ENCODE measurements around the gene ACP5. TPM values are rescaled to one million over a fixed set of nuclear protein-coding genes. Genes with fewer than 3 reads are reported as not detected.

ACP5 gene
- total and polyA plus RNA-seq, 2 of the 4 experiments (the other 2 are of a cell fraction) = 0.54 to 1.2 TPM

- no peaks in the 10 kb centered on the region for H3K4me1 ChIP-seq (ENCODE audit: control insufficient read depth, insufficient read depth, low read length)
- H2BK20ac ChIP-seq (ENCODE audit: low read depth, low read length) = no peak overlapping the region
- no peak overlapping the region for H3K4ac ChIP-seq (ENCODE audit: low read depth, low read length)
- in situ Hi-C loops (cut with MboI; ENCODE audit: low sequenced_read_pairs) = no loop called here
- H4K5ac ChIP-seq (ENCODE audit: low read depth, low read length) = no peak overlapping the region
- POLR2A ChIA-PET (ENCODE audit: unreplicated experiment) = no interaction called here
- H3K79me1 ChIP-seq (ENCODE audit: low read depth in 1 of 2, low read length in 2 of 2) = no peaks in the 10 kb centered on the region
- H3K27me3 ChIP-seq (ENCODE audit: control insufficient read depth, insufficient read depth, low read length) = no peaks in the 10 kb centered on the region
- H2BK5ac ChIP-seq (ENCODE audit: low read depth, low read length, poor library complexity, severe bottlenecking) = no peak overlapping the region
- no peak overlapping the region for H3K23ac ChIP-seq (ENCODE audit: low read depth, low read length)
- H3K9ac ChIP-seq (ENCODE audit: low read depth, low read length) = no peak overlapping the region
- no peak for TF ChIP-seq CEBPB (IDR thresholded peaks at IDR 0.05; ENCODE audit: low read depth, low read length)
- no peak for TF ChIP-seq RFX5 (IDR thresholded peaks at IDR 0.05; ENCODE audit: low read depth, low read length)
- TF ChIP-seq ELK1 (IDR thresholded peaks at IDR 0.05; ENCODE audit: borderline replicate concordance, low read depth, low read length) = no peak
- no peak for TF ChIP-seq BHLHE40 (IDR thresholded peaks at IDR 0.05; ENCODE audit: low read depth, low read length)
- TF ChIP-seq MAFK (IDR thresholded peaks at IDR 0.05; ENCODE audit: low read depth, low read length) = no peak
- TF ChIP-seq CTCF (conservative IDR thresholded peaks at IDR 0.05; ENCODE audit: low read depth, low read length) = no peak
- TF ChIP-seq POLR2A (IDR thresholded peaks at IDR 0.05; ENCODE audit: low read depth, low read length) = no peak
- TF ChIP-seq MXI1 (IDR thresholded peaks at IDR 0.05; ENCODE audit: borderline replicate concordance, low read depth, low read length) = no peak
- no peak for TF ChIP-seq NFE2L2 (IDR thresholded peaks at IDR 0.05; ENCODE audit: low read depth, low read length)
- TF ChIP-seq USF2 (IDR thresholded peaks at IDR 0.05; ENCODE audit: low read depth, low read length) = no peak
- no peak for TF ChIP-seq MAZ (IDR thresholded peaks at IDR 0.05; ENCODE audit: borderline replicate concordance, low read depth, low read length)
- TF ChIP-seq RAD21 (IDR thresholded peaks at IDR 0.05; ENCODE audit: low read length) = no peak
- no peak for TF ChIP-seq SMC3 (IDR thresholded peaks at IDR 0.05; ENCODE audit: low read depth, low read length)
- no peak overlapping the region for H3K4me2 ChIP-seq (ENCODE audit: low read depth, low read length)
- 83% methylated on average over 1 of the region's 2 CpGs; no CpG with 5 or more reads in 1 of the 2 experiments for WGBS, 2 experiments (ENCODE audit: extremely low coverage in 2 of 2, insufficient read length in 1 of 2)
- intact Hi-C loops (cut with micrococcal nuclease) = no loop called here
- H3K4me3 ChIP-seq (ENCODE audit: insufficient read depth, low read depth, low read length) = no peak overlapping the region
- dilution Hi-C loops (cut with HindIII; ENCODE audit: low sequenced_read_pairs, unreplicated experiment) = no loop called here
- no peak for DNase-seq
- H2AFZ ChIP-seq (replicated peaks; ENCODE audit: low read length, poor library complexity) = no peak overlapping the region
- no peaks in the 10 kb centered on the region for H3K9me1 ChIP-seq (ENCODE audit: insufficient read depth, low read length)
- no peaks in the 10 kb centered on the region for H3K36me3 ChIP-seq (ENCODE audit: control insufficient read depth, insufficient read depth, low read length)
- no peak overlapping the region for H3K56ac ChIP-seq (ENCODE audit: extremely low read depth, insufficient read depth, low read length)
- no peaks in the 10 kb centered on the region for H4K20me1 ChIP-seq (ENCODE audit: insufficient read depth, low read length)
- no peak overlapping the region for H2BK120ac ChIP-seq (ENCODE audit: low read depth, low read length)
- no TSS peak for BruUV-seq (replicated peaks)
- no peaks in the 10 kb centered on the region for H3K9me3 ChIP-seq (ENCODE audit: control insufficient read depth, insufficient read depth, low read length)
- H3K14ac ChIP-seq (replicated peaks; ENCODE audit: low read depth, low read length) = no peak overlapping the region
- H3K18ac ChIP-seq (ENCODE audit: low read depth, low read length) = no peak overlapping the region
- ATAC-seq (ENCODE audit: low read depth) = no peak
- H2BK15ac ChIP-seq (ENCODE audit: low read depth, low read length) = no peak overlapping the region
- no peak overlapping the region for H4K91ac ChIP-seq (ENCODE audit: insufficient read depth, low read depth, low read length)
- CTCF ChIA-PET = no interaction called here
- H2AK5ac ChIP-seq (ENCODE audit: low read depth, low read length) = no peak overlapping the region
- H3K27ac ChIP-seq (ENCODE audit: insufficient read depth, low read length) = no peak overlapping the region
- no peak overlapping the region for H4K8ac ChIP-seq (ENCODE audit: low read depth in 2 of 2, low read length in 2 of 2)
- no peak overlapping the region for H2AK9ac ChIP-seq (replicated peaks; ENCODE audit: low read depth, low read length, poor library complexity)
Measured at GRCh38 chr19:11566164-11566563, 11.3 kb downstream of the ACP5 start.

Data from IMR-90 (cell line).